ENCODE measurements around the gene ZNFX1.

Gene ZNFX1

GRCh38 chr20:49279677-49280462 is 2.0 kb upstream of the ZNFX1 start:
- Mint-ChIP-seq H3K36me3 (peaks cover 87% of the 10 kb centered on the region), H3K27me3 (no peaks in the 10 kb centered on the region), H3K27ac (peak overlapping the region; percentile 96), H3K9me3 (peaks cover 53% of the 10 kb centered on the region), H3K4me3 (peak overlapping the region; percentile 99), H3K4me1 (peaks cover 71% of the 10 kb centered on the region)
- DNase-seq: no peak
- CTCF ChIA-PET: interaction anchor here (0.7 to 1.4 kb wide), 2 partner anchors 62 to 569 kb away, joined by 3 read pairs; no protein-coding TSS in a partner anchor

- Mint-ChIP-seq H3K4me3 (peak overlapping the region; percentile 99), H3K27me3 (no peaks in the 10 kb centered on the region), H3K4me1 (peaks cover 65% of the 10 kb centered on the region), H3K27ac (peak overlapping the region; percentile 96), H3K9me3 (peaks cover 45% of the 10 kb centered on the region), H3K36me3 (peaks cover 79% of the 10 kb centered on the region)
- CTCF ChIA-PET: no interaction called here
- peak; percentile 48 for DNase-seq
Observed at GRCh38 chr20:49278818-49279676, 1.2 kb upstream of the ZNFX1 start.

DNA sequence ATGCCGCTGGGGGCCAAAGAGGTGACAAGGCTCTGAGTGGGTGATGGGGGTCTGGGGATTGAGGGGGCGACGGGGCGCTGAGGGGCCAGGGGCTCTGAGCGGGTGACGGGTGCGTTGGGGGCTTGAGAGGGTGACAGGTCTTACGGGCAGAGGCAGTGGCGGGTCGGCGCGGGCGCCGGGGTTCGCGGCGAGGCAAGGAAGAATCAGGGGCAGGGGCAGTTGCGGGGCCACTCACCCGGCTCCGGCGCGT is 146 bp downstream of the ZNFX1 start:
- H3K4me3 Mint-ChIP-seq: peak overlapping the region; percentile 99
- H3K4me1 Mint-ChIP-seq: peaks cover 63% of the 10 kb centered on the region
- H3K27ac Mint-ChIP-seq: peak overlapping the region; percentile 96
- H3K27me3 Mint-ChIP-seq: no peaks in the 10 kb centered on the region
- H3K36me3 Mint-ChIP-seq: peaks cover 73% of the 10 kb centered on the region
- CTCF ChIA-PET: interaction anchor here (1.0 kb wide), 1 partner anchor 43 kb away, joined by 3 read pairs; no protein-coding TSS in a partner anchor
- H3K9me3 Mint-ChIP-seq: peaks cover 32% of the 10 kb centered on the region
- DNase-seq: no peak

GRCh38 chr20:49276961-49277785 is 684 bp downstream of the ZNFX1 start:
- CTCF ChIA-PET: interaction anchor here (1.0 to 1.1 kb wide), 2 partner anchors 44 to 46 kb away, joined by 3 read pairs; no protein-coding TSS in a partner anchor
- DNase-seq: peak; percentile 47
- H3K27ac Mint-ChIP-seq: peak overlapping the region; percentile 96
- H3K36me3 Mint-ChIP-seq: peaks cover 73% of the 10 kb centered on the region
- H3K4me1 Mint-ChIP-seq: peaks cover 62% of the 10 kb centered on the region
- peaks cover 26% of the 10 kb centered on the region for H3K9me3 Mint-ChIP-seq
- peak overlapping the region; percentile 99 for H3K4me3 Mint-ChIP-seq
- H3K27me3 Mint-ChIP-seq: no peaks in the 10 kb centered on the region

DNA sequence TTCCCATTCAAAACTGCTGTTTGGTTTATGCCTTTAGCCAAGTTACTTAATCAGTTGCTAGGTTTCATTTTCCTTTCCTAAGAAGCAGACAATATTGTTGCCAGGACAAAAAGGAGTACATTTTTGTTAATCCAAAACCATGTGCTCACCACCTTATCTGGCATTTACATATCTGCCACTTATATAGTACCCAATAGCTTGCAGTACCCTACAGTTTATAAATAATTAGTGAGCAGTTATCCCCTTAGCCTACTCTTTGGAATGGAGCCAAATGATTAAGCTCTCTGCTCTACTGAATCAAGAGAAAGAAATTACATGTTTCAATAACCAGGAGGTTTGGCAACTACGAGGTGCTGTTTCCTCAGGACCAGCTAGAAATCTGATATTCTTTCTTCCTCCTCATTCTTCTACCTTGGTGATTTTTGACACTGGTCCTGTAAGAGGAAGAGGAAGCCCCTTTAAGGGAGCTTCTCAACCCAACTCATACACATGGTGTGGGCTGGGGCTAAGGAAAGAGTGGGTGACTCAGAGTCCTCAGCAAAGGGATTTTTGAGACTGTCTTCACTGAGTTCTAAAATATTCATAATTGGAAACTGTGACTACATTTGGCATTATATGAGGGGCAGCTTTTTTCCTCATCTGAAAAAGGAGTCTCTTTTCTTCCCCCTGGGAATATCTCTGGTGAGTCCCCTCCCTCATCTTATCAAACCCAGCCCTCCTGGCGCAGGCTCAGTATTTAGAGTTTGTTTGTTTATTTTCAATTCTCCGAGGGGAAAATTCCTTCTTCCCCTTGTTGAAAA is 1.5 kb downstream of the ZNFX1 start:
- peak overlapping the region; percentile 96 for H3K27ac Mint-ChIP-seq
- CTCF ChIA-PET: interaction anchor here (1.1 kb wide), 1 partner anchor 47 kb away, joined by 3 read pairs; no protein-coding TSS in a partner anchor
- H3K4me1 Mint-ChIP-seq: peaks cover 61% of the 10 kb centered on the region
- H3K9me3 Mint-ChIP-seq: peaks cover 18% of the 10 kb centered on the region
- peak; percentile 38 for DNase-seq
- no peaks in the 10 kb centered on the region for H3K27me3 Mint-ChIP-seq
- H3K4me3 Mint-ChIP-seq: peak overlapping the region; percentile 99
- H3K36me3 Mint-ChIP-seq: peaks cover 69% of the 10 kb centered on the region

- Mint-ChIP-seq H3K4me1 (peaks cover 60% of the 10 kb centered on the region), H3K4me3 (peak overlapping the region; percentile 99), H3K27me3 (no peaks in the 10 kb centered on the region), H3K36me3 (peaks cover 69% of the 10 kb centered on the region), H3K27ac (peak overlapping the region; percentile 29), H3K9me3 (peaks cover 12% of the 10 kb centered on the region)
- DNase-seq: no peak
- CTCF ChIA-PET: no interaction called here
Observed at GRCh38 chr20:49275636-49276035, 2.2 kb downstream of the ZNFX1 start.

DNA sequence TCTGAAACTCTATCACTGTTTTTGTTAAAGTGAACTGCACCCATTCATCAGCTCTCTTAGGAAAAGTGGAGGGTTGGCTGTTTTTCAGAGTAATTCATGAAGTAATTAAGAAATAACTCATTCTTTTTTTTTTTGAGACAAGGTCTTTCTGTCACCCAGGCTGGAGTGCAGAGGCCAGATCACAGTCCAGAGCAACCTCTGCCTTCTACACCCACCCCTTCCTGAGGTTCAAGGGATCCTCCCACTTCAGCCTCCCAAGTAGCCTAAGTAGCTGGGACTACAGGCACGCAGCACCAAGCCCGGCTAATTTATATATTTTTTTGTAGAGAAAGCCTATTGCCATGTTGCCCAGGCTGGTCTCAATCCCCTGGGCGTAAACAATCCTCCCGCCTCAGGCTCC is 2.6 kb downstream of the ZNFX1 start:
- Mint-ChIP-seq H3K4me1 (peaks cover 60% of the 10 kb centered on the region), H3K4me3 (peak overlapping the region; percentile 99), H3K27ac (no peak overlapping the region), H3K9me3 (peaks cover 11% of the 10 kb centered on the region), H3K36me3 (peaks cover 69% of the 10 kb centered on the region), H3K27me3 (no peaks in the 10 kb centered on the region)
- no peak for DNase-seq
- CTCF ChIA-PET: no interaction called here

DNA sequence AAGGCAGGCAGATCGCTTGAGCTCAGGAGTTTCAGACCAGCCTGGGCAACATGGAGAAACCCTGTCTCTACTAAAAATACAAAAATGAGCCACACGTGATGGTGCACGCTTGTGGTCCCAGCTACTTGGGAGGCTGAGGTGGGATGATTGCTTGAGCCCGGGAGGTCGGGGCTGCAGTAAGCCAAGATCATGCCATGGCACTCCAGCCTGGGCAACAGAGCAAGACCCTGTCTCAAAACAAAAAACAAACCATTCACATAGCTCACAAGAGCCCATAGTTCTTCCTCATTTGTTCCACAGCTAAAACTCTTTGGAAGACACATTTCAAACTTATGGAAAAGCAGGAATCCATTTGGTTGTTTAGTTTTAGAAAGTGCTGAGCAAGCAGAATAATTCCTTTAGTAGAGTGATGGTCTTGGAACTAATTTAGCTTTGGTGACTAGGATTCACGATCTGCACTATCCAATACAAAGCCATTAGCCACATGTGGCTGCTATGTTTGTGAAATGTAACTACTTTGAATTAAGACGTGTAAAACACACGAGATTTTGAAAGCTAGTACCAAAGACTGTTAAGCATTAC is 4.1 kb downstream of the ZNFX1 start:
- CTCF ChIA-PET: interaction anchor here (1.4 kb wide), 2 partner anchors 10 to 50 kb away, joined by 3 to 4 read pairs; no protein-coding TSS in a partner anchor
- H3K27me3 Mint-ChIP-seq: no peaks in the 10 kb centered on the region
- peaks cover 68% of the 10 kb centered on the region for H3K36me3 Mint-ChIP-seq
- no peak for DNase-seq
- peaks cover 7% of the 10 kb centered on the region for H3K9me3 Mint-ChIP-seq
- H3K27ac Mint-ChIP-seq: peak overlapping the region; percentile 68
- H3K4me3 Mint-ChIP-seq: no peak overlapping the region
- H3K4me1 Mint-ChIP-seq: peaks cover 62% of the 10 kb centered on the region

GRCh38 chr20:49272654-49273053 is 5.2 kb downstream of the ZNFX1 start:
- DNase-seq: no peak
- H3K27ac Mint-ChIP-seq: peak overlapping the region; percentile 80
- no peaks in the 10 kb centered on the region for H3K27me3 Mint-ChIP-seq
- CTCF ChIA-PET: no interaction called here
- H3K36me3 Mint-ChIP-seq: peaks cover 72% of the 10 kb centered on the region
- H3K4me1 Mint-ChIP-seq: peaks cover 72% of the 10 kb centered on the region
- H3K9me3 Mint-ChIP-seq: peaks cover 7% of the 10 kb centered on the region
- H3K4me3 Mint-ChIP-seq: peak overlapping the region; percentile 33

DNA sequence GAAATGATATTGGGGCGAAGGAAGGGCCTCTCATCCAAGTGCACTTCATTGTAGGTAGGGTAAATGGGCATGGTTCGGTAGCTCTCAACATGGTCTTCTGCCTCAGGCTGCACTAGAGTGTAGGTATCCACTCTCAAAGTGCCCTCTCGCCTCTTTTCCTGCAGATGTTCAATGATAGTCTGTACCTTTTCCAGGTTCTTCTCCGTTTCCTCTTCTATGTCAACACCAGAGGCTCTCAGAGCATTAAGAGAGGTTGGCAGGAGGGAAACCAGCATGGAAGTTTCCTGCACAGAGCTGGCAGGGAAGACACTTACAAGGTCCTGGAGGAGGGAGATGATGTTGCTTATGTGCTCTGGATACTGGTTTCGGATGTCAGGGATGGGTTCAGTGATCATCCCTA is 7.1 kb downstream of the ZNFX1 start:
- peaks cover 69% of the 10 kb centered on the region for H3K36me3 Mint-ChIP-seq
- peaks cover 80% of the 10 kb centered on the region for H3K4me1 Mint-ChIP-seq
- DNase-seq: no peak
- H3K4me3 Mint-ChIP-seq: no peak overlapping the region
- H3K27ac Mint-ChIP-seq: no peak overlapping the region
- CTCF ChIA-PET: interaction anchor here (1.2 kb wide), 1 partner anchor 50 kb away, joined by 3 read pairs; no protein-coding TSS in a partner anchor
- H3K9me3 Mint-ChIP-seq: peaks cover 7% of the 10 kb centered on the region
- no peaks in the 10 kb centered on the region for H3K27me3 Mint-ChIP-seq

- Mint-ChIP-seq H3K27me3 (no peaks in the 10 kb centered on the region), H3K27ac (no peak overlapping the region), H3K36me3 (peaks cover 67% of the 10 kb centered on the region), H3K9me3 (peaks cover 7% of the 10 kb centered on the region), H3K4me1 (peaks cover 76% of the 10 kb centered on the region), H3K4me3 (peak overlapping the region; percentile 22)
- CTCF ChIA-PET: no interaction called here
- no peak for DNase-seq
Observed at GRCh38 chr20:49270177-49270576, 7.7 kb downstream of the ZNFX1 start.

DNA sequence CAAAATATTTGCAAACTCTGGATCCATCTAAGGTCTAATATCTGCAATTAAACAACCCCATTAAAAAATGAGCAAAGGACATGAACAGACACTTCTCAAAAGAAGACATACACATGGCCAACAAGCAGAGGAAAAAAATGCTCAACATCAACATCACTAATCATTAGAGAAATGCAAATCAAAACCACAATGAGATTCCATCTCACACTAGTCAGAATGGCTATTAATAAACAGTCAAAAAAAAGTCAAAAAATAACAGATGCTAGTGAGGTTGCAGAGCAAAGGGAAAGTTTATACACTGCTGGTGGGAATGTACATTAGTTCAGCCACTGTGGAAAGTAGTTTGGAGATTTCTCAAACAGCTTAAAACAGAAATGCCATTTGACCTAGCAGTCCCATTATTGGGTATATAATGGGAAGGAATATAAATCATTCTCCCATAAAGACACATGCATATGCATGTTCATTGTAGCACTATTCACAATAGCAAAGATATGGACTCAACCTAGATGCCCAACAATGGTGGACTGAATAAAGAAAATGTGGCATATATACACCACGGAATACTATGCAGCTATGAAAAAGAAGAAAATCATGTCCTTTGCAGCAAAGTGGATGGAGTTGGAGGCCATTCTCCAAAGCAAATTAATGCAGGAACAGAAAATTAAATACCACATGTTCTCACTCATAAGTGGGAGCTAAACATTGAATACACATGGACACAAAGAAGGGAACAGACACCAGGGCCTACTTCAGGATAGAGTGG is 9.1 kb downstream of the ZNFX1 start:
- peak overlapping the region; percentile 53 for H3K4me3 Mint-ChIP-seq
- no peak for DNase-seq
- peaks cover 7% of the 10 kb centered on the region for H3K9me3 Mint-ChIP-seq
- CTCF ChIA-PET: interaction anchor here (0.7 kb wide), 1 partner anchor 16 kb away, joined by 3 read pairs; no protein-coding TSS in a partner anchor
- H3K4me1 Mint-ChIP-seq: peaks cover 70% of the 10 kb centered on the region
- H3K27ac Mint-ChIP-seq: peak overlapping the region; percentile 1
- no peaks in the 10 kb centered on the region for H3K27me3 Mint-ChIP-seq
- H3K36me3 Mint-ChIP-seq: peaks cover 76% of the 10 kb centered on the region

Data from activated naive CD4-positive, alpha-beta T cell treated with anti-CD3 and anti-CD28 coated beads, Interleukin-2, amount 10 ng/mL, durations not matched to agents 7 days and 5 days (primary cell).